ENCODE data around the gene RAB11FIP5.
A peak's percentile ranks its signal among the peaks of the same experiment; 100 is the strongest.
"Not testable (repeated sequence)": the region's sequence is repeated elsewhere in the genome, so short reads cannot be mapped to it uniquely, and the experiment has no call there.

The RAB11FIP5 gene

GRCh38 chr2:73111073-73112025 lies 1.4 kb downstream of the RAB11FIP5 start:
- DNase-seq, result peak; percentile 29

GRCh38 chr2:73110168-73111072 lies 2.3 kb downstream of the RAB11FIP5 start:
- DNase-seq, result peak; percentile 14

DNA sequence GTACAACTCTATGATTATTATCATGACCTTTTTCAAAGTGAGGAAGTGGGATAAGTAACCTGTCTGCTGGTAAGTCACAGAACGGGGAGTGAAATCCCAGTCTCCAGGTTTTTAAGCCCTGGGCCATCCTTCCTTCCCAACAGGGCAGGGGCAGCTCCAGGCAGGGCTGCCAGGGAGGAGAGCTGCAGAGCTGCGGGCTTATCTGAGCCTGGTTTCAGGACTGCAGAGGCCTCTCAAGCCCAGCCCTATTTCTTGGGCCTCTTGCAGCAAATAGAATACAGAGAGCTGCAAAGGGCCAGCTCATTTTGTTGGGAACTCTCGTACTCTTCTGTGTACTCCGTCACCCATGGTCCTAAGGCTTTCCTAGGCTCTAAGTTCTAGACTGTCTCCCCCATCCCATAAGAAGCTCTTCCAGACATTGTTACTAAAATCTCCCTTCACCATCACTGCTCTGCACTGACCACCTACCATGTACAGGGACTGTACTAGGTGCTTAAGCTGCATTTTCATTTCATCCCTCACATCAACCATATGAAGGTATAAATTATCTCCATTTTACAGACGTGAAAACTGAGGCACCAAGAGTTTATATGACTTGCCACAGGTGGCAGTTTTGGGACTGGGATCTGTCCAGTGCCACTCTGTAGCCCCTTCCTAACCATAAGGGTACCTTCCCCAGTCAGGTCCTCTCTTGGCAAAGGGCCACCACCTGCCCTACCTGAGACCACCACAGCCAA lies 3.1 kb downstream of the RAB11FIP5 start:
- peak; percentile 6 for DNase-seq

GRCh38 chr2:73107211-73107926 lies 5.4 kb downstream of the RAB11FIP5 start:
- no peak for DNase-seq

DNA sequence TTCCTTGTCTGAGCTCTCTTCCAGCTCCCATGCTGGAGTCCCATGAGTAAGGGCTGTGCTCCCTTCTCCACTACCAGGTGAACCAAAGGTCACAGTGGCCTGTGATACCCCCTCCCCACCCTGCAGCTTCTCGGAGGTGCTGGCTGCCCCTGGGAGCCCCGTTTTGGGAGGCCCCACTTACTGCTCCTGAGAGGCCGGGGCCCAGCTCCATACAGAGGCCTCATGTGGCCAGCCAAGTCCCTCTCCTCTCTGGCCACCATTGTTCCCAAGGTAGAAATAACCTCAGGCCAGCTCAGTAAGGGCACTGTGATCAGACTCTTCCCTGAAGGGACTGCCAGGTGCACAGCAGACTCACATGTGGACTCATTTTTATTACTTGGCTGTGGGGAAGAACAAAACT lies 6.0 kb downstream of the RAB11FIP5 start:
- no peak for DNase-seq

GRCh38 chr2:73105511-73105971 lies 7.2 kb downstream of the RAB11FIP5 start:
- no peak for DNase-seq

- no peak for DNase-seq
Observed at GRCh38 chr2:73104933-73105332, 7.8 kb downstream of the RAB11FIP5 start.

- no peak for DNase-seq
Observed at GRCh38 chr2:73103018-73103542, 9.7 kb downstream of the RAB11FIP5 start.

DNA sequence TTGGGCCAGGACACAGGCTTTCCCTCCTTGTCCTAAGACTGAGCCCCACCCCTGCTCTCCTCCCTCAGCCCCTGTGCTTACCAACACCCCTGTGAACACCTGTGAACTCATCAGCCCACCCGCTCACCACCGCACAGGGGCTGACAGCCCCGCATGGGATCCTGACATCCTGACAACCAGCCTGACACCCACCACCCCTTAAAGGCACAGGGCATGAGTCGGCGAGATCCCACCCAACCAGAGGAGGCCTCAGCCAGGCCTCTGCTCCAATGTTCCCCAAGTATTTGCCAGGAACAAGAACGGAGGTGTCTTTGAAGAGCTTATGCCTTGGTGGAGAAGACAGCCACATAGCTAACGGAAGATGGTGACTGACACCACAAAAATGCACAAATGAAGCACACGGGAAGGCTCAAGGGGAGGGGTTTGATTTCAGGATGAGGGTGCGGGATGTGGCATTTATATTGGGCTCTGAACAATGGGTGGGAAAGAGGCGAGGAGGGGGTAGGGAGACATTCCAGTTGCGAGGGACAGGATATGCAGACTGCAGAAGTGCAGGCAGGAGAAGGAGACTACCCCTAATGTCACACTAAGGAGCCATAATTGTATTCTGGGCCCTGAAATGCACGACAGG lies 11.0 kb downstream of the RAB11FIP5 start:
- no peak for DNase-seq

DNA sequence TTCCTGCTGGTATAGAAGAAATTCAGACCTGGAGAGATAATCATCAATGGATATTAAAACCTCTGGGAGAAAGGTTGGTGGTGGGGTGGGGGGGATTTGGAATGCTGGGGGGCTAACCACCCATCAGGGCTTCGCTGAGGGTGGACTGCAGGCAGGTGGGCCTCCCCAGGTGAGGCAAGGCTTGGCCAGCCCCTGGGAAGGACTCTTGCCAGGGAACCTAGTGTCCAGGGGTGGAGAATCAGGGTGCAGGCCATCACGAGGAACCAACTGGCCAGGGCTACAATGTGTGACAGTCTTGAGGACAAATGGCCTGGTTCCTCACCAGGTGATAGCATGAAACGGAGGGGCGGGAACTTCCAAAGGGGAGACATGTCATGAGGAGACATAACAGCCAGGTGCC lies 11.8 kb downstream of the RAB11FIP5 start:
- no peak for DNase-seq

GRCh38 chr2:73099486-73099885 lies 13.3 kb downstream of the RAB11FIP5 start:
- DNase-seq, result no peak

DNA sequence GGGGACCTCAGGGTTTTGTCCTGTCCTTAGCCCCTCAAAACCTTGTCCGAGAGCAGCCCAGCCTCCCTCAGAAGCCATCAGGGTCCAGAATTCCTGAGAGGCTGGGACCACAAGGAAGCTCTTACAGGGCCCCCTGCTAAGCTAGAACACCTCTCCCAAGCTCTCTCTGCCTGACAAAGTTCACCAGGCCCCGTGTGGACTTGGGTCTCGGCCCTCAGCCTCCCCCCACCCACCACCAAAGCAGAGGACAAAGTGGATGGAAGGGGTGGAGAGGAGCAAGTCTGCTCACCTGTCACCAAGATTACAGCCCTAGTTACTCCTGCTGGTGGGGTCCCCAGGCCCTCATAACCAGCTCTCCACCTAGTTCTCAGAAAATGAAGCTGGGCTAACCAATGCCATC lies 16.8 kb downstream of the RAB11FIP5 start:
- no peak for DNase-seq

GRCh38 chr2:73093601-73094218 lies 19.0 kb downstream of the RAB11FIP5 start:
- DNase-seq, result not testable (repeated sequence)

- DNase-seq, result no peak
Observed at GRCh38 chr2:73092146-73092783, 20.5 kb downstream of the RAB11FIP5 start.

- no peak for DNase-seq
Observed at GRCh38 chr2:73091696-73092095, 21.1 kb downstream of the RAB11FIP5 start.

DNA sequence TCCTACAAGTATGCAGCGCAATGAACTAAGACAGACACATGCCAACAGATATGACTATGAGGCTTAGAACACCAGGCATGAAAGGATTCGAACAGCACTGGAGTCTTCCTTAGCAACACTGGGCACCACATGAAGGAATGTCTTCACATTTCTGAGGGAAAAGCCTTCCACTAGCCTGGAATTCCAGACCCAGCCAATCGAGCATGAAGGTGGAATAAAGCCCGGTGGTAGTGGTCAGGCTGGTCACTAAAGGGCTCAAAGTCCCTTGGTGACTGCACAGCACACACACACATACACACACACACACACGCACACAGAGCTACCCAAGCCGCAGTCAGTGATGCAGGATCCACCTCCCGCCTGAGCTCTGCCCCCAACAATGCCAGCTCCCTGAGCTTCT lies 21.6 kb downstream of the RAB11FIP5 start:
- no peak for DNase-seq

- no peak for DNase-seq
Observed at GRCh38 chr2:73089270-73090030, 23.3 kb downstream of the RAB11FIP5 start.

- DNase-seq, result no peak
Observed at GRCh38 chr2:73088703-73089102, 24.0 kb downstream of the RAB11FIP5 start.

DNA sequence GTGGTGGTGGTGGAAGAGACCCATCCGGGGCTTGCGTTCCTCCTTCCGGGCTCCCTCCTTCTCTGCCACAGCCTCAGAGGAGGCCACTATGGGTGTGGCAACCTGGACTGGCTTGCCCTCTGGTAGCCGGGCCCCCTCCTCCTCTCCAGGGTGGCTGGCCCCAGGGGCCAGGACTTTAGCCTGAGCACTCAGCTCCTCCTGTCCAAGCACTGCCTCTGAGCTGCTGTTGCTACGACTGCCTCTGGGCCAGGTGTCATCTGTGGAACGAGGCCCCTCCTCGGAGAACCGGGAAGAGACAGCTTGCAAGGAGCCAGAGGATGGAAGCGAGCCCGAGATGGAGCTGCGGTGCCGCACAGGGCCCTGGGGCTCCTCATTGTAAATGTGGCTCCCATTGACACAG lies 24.5 kb downstream of the RAB11FIP5 start:
- DNase-seq, result no peak

DNA sequence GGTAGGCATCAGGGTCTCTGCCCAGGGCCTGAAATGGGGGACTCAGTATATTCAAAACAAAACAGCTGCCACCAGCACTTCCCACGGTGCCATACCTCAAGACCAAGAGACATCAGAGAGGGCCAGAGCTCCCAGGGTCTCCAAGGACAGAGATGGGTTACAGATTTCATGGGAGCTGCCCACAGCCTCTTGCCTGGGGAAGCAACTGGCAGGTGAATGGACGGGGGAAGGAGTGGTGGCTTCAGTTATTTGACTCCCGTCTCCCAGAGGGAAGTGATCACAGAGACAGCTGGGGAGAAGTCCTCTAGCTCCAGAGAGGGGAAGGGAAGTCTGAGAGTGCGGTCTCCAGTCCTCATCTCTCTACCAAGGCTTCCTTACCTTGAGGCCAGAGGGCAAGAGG lies 25.4 kb downstream of the RAB11FIP5 start:
- DNase-seq, result no peak
